NOMO-1 treated with DMSO at 0.1 percent for 48 hours (cell line): ENCODE results near the gene NANOS3.
"Not testable (repeated sequence)": the region's sequence is repeated elsewhere in the genome, so short reads cannot be mapped to it uniquely, and the experiment has no call there.

ENCODE experiments used
- DNase-seq: peaks from one replicate; lab custom pipeline; 2025; ENCODE audit not compliant: unreplicated experiment; lab: John Stamatoyannopoulos, UW

NANOS3 gene

DNA sequence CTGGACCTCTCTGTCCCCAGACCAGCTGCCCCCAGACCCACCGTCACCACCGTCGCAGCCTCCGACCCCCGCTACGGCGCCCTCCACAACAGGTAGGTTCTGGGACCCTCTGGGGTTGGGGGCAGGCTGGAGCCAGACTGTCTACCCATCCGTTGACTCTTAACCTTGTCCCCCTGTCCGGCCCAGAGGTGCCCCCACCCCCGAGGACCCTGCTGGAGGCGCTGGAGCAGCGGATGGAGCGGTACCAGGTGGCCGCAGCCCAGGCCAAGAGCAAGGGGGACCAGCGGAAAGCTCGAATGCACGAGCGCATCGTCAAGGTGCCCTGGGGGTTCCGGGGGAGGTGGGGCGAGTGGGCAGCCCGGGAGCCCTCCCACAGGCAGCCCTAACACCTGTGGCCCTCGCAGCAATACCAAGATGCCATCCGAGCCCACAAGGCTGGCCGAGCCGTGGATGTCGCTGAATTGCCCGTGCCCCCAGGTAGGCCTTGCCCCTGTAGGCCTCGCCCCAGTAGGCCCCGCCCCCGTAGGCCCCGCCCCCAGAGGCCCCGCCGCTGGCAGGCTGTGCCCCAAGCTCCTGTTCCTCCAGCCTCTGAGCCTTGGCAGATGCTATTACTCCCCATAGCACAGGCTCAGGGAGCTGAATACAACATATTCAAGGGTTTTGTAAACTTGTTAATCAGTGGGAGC lies 41.9 kb downstream of the NANOS3 start:
- DNase-seq, result no peak

DNA sequence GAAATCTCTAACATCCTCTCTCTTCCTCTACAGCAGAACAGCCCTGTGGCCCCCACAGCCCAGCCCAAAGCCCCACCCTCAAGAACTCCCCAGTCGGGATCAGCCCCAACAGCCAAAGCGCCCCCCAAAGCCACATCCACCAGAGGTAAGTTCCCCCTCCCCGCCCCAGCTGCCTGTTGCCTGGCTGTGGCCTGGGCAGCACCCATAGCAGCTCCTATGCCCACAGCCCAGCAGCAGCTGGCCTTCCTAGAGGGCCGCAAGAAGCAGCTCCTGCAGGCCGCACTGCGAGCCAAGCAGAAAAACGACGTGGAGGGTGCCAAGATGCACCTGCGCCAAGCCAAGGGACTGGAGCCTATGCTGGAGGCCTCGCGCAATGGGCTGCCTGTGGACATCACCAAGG lies 43.6 kb downstream of the NANOS3 start:
- DNase-seq, result no peak

- peak; percentile 37 for DNase-seq
These were observed 44.2 kb downstream of the NANOS3 start for GRCh38 chr19:13920940-13921747.

GRCh38 chr19:13922118-13922517 lies 45.2 kb downstream of the NANOS3 start:
- DNase-seq, result not testable (repeated sequence)

DNA sequence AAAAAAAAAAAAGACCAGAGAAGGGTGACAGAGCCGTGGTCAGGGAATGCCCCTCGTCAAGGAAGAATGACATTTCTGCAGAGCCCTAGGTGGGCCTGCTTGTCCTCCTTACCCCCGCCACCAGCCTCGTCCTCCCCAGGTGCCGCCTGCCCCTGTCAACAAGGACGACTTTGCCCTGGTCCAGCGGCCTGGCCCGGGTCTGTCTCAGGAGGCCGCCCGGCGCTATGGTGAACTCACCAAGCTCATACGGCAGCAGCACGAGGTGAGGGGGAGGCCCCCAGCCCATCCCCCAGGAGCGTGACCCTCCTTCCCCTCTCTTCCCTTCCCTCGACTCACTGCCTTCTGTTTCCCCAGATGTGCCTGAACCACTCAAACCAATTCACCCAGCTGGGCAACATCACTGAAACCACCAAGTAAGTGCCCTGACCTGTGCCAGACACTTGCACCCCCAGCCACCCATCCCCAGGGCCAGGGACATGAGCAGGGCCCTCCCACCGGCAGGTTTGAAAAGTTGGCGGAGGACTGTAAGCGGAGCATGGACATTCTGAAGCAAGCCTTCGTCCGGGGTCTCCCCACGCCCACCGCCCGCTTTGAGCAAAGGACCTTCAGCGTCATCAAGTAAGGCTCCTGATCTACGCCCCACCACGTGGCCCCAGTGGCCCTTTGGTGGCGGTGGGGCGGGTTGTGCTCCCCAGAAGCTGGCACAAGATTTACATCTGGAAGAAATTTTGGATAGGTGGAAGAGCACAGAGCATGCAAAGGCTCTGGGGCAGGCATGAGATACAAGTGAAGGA lies 46.5 kb downstream of the NANOS3 start:
- no peak for DNase-seq

GRCh38 chr19:13926010-13926409 lies 49.1 kb downstream of the NANOS3 start:
- no peak for DNase-seq

- no peak for DNase-seq
These were observed 49.8 kb downstream of the NANOS3 start for GRCh38 chr19:13926715-13927114.

GRCh38 chr19:13929340-13929739 lies 52.4 kb downstream of the NANOS3 start:
- DNase-seq, result no peak

DNA sequence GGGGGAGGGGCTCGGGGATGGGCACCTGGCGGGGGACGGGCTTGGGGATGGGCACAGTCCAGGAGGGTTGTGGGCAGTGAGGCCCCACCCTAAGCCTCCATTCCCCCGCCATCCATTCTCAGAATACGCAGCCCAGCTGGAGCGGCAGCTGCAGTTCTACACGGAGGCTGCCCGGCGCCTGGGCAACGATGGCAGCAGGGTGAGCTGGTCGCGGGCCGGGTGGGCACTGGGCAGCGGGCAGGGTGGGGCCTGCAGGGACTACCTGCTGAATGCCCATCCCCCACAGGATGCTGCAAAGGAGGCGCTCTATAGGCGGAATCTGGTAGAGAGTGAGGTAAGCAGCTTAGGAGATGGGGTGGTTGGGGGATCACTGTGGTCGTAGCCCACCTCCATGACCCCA lies 53.0 kb downstream of the NANOS3 start:
- no peak for DNase-seq
